Measurements from ENCODE around the gene CACNA2D3.

Gene CACNA2D3

DNA sequence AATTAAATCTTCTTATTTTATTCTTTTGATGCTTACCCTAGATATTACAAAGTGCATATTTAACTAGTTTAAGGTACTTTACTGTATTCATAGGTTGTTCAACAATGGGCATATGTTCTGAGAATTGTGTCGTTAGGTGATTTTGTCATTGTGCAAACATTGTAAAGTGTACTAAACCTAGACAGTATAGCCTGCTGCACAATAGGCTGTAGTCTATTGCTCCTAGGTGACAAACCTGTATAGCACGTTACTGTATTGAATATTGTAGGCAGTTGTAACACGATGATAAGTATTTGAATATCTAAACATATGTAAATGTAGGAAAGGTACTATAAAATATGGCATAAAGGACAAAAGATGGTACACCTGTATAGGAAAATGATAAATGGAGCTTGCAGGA lies 100.7 kb downstream of the CACNA2D3 start:
- no peak for DNase-seq

DNA sequence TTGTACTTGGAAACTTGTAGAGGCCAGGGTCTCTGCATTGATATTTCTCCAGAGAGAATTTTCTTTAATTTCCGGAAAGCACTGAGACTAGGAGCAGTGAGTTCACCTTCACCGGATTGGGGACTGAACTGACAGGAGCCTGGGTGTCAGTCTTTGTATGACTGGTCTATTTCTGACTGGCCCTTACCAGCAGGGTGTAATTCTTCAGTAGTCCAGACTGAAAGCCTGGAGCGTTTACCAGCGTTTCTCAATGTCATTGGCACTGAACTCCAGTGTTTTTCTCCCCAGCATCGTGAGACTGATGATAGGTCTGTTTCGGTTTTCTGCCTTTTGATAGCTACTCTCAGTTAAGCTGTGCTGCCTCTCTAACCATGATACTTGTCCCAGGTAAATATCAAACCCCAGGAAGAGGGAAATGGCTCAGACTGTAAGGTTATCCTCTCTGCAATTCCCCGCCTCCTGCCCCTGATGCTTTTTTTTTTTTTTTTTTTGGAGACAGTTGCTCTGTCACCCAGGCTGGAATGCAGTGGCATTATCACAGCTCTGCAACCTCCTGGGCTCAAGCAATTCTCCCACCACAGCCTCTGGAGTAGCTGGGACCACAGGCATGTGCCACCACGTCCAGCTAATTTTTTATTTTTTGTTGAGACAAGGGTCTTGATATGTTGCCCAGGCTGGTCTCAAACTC lies 103.6 kb downstream of the CACNA2D3 start:
- DNase-seq, result no peak

DNA sequence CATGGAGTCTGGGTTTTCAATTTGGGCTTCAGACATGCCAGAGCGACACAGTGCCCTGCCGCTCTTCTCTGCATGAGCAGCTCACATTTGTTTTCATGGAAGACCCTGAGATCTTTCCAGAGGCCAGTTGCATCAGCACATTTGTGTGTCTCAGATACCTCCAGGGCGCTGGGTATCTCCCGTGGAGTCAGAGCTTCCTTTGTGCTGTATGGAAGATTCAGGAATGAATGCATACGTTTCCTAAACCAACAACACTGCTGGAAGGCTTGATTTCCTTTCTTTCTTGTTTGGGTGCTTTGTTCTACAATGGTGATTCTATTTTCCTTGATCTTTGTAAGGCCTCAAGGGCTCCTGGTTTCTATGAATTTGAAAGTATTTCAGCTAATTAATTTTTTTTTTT lies 106.5 kb downstream of the CACNA2D3 start:
- DNase-seq, result no peak

DNA sequence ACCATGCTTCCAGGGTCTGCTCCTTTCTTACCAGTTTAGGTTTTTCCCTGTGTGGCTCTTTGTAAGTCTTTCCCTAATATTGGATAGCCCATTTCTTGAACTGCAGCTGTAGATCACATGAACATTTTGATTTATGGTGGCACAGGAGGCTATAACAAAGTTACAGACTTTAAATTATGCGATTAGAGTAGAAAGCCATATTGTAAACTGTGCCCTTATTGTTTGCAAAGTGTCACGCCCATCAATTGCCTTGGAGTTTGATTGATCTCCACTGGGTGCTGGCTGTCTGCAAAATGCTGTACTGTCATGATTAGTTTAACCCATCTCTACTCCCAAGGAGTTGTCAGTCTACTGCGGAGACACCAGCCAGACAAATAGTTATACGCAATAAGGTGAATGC lies 110.3 kb downstream of the CACNA2D3 start:
- no peak for DNase-seq

DNA sequence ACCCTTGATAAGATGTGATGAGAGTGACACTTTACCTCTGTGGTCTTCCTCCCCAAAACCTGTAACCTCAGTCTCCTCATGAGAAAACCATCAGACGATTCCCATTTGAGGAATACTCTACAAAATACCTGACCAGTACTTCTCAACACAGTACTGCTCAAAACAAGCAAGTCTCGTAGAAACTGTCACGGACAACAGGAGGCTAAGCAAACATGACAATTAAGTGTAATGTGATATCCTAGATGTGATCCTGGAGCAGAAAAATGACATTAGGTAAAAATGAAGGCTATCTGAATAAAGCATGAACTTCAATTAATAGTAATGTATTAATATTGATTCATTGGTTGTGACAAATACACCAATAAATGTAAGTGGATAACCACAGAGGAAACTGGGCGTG lies 113.6 kb downstream of the CACNA2D3 start:
- no peak for DNase-seq

DNA sequence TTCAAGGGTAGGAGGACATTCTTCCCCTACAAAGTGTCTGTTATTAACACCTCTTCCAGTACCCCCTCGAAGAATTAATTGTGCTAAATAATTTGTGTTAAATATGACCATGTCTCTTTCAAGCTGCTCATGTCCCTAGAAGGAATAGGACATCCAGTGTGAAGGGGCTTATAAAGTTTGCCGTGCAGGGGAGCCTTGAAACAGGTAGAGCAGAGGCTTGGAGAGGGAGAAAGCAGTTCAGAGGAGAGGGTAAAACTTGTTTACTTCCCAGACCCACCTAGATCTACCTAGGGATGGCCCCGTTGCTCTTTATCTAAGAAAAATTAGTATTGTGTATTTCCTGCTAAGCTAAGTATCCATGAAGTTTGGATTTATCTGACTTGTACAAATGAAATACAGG lies 114.8 kb downstream of the CACNA2D3 start:
- no peak for DNase-seq

DNA sequence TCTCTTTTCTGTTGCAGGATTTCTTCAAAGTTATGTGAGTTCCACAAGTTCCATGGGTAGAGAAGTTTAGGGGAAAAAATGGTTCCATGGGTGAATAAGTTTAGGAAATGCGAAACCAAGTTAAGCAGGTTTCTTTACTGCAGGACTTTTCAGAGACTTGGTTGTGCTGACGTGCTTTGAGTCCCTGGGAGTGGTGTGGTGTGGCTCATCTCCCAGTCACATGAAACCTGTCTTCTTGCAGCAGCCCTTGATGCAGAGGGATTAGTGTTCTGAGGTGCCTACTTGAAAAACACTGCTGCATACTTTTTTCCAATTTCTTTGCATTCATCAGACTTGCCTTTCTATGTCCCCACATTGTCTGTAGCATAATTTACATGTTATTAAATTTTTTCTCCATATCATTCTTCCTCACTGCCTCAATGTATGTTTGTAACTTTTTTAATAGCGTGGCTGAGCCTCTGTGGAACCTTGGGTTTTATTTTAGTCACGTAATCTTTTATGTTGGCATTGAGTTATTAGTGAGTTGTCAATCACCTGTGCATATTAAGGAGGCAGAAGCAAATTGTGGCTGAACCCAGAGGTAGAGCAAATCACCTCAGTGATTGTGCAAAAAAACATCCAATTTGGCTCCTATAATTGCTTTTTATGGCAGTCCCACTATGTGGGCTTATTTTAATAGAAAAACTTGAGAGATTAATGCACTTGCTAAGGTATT lies 115.6 kb downstream of the CACNA2D3 start:
- DNase-seq, result no peak

DNA sequence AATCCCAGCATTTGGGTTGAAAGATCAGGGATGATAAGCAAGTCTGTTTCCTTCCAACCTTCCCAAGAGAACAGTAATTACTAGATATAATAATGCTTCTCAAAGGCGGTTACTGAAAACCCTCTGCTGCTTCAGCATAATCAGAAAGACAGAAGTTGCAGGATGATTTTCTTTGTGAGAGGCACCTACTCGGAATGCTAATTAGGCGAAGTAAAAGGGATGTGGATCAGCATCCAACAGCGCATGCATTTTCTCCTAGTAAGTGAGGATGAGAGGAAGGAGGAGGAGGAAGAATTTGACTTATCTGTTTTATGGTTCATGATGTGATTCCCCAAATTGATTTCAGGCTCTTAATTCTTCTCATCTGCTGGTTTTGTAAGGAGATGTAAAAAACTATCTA lies 118.0 kb downstream of the CACNA2D3 start:
- DNase-seq, result no peak

DNA sequence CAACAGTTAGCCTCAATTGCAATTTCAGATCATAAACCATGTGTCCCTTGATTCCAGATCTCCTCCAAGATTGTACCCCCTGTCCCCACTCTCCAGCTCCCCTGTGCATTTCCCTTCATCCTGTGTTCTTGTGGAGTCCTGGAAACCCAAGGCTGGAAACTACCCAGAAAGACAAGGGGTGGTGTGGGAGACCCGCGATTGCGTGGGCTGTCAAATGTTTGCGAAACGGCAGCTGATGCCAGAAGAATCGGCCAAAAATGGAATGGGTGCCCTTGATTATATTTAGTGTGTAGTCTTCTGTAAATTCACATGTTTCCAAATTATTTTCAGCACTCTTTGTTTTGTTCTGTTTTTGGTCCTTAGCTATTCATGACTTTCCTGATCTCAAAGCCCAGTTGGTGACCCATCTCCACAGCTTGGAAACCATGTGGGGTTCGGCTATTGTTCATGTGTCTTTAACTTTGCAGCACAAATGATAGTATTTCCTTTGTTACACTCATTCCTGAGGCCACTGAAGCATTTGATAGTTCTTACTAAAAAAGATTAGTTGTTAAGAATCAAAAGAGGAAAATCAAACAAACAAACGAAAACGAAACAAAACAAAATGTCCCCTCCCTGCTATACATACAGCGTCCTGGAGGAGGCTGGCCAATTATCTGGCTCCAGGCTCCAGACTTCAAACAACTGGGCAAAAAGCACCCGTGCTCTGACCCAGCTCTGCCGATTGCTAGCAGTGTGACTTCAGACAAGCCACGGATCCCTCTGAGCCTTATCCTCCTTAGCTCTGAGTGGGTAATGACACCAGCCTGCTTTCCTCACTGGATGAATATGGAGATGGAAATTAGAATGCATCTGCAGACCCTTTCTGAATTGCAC lies 120.9 kb downstream of the CACNA2D3 start:
- no peak for DNase-seq

DNA sequence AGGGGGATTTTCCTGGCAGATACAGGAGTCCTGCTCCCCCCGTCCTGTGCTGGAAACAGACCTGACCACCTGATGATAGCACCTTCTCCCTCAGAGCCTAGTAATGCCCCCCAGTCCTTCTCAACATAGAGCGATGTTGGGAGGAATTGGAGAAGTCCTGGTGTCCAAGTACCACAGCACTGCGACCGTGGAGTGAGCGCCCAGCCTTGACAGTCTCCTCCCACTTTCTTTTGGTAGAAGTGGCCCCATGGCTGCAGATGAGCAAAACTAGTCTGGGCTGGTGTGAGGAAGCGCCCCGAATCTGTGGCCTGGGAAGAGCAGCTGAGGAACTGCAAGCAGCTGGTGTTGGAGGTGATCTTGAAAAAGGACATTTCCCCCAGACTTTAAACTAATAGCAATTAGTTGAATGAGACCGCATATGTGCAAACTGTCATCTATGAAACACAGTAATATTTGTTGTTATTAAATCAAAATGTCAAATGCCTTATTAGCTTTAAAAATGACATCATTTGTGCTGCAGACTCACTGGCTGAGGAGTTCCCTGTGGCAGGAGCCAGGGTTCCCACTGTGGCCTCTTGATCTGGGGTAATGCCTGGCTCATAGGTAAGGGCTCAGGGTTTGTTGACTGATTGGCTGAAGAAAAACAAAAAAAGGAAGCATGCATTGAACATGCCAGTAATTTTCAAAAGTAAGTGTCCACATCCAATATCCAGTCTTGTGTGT lies 121.8 kb downstream of the CACNA2D3 start:
- DNase-seq, result no peak

DNA sequence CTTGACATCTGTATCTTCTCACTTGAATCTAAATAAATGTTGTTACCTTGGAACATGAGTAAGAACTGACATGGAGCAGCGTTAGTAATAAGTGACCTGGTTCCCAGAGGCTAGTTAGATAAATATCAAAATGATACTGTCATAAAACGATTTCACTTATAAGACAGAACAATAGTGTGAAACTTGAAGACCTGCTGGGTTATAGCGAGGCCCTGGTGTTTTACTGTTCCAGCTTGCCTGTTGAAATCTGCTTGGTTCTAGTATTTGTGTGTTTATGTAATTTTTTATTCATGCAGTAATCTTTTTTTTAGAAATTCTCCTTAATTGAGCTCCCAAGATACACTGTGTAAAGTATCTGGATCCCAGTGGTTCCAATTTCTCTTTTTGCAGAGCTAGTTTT lies 129.4 kb downstream of the CACNA2D3 start:
- no peak for DNase-seq

DNA sequence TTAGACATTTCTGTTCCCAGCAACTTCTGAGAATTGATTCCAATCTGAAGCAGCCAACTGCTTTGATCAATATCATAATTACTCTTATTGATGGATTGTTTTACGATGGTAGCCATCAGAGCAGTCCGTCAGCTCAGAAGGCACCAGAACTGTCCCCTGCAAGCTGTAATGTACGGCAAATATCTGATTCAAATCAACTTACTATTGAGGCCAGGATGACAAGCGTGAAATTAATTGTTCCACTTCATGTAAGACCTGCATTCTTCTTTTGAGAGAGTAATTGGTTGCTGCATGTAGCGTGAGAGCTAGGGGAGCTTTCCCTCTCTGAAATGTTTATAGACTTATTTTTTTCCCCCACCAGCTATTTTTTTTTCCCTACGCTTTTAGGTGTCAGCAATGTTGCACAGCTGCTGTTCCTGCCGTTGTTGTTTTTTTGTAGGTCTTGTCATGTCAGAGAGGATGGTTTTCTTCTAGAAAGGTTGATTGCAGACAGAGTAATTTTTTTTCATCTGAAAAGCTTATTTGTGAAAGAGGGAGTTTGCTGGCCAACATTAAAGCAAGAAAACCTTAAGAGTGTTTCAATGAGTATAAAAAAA lies 134.9 kb downstream of the CACNA2D3 start:
- DNase-seq, result no peak

DNA sequence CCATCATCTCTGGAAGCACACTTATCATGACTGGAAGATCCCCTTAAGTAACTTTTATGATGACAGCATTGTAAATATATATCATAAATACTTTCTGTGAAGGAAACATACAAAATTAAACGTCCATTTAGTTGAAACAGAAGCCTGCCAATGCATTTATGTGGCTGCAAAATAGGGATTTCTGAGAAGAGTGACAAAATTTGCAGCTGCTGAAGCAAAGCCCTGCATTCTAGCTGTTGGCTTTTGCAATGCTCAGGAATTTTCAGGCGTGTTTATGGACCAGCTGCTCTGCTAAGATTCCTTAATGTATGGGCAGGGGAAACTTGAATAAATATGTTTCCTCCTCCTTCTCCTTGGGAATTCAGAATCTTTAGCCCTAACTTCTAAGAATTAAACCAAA lies 137.3 kb downstream of the CACNA2D3 start:
- no peak for DNase-seq

DNA sequence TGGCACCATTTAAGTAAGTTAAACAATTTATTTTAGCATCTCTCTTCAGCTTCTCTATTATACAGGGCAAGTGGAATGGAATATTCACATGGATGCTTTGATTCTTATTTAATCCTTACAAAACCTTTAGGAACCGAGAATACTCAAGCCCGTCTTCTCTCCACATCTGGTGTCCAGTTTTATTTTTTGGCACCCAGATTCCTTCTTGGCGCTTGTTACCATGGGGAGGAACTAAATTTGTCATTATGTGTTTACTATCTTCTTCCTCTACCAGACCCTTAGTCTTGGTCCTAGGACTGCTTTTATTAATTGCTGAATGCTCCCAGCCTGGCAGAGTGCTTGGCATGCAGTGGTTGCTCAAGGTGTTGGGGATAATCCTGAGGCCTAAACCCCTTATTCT lies 138.8 kb downstream of the CACNA2D3 start:
- DNase-seq, result no peak

DNA sequence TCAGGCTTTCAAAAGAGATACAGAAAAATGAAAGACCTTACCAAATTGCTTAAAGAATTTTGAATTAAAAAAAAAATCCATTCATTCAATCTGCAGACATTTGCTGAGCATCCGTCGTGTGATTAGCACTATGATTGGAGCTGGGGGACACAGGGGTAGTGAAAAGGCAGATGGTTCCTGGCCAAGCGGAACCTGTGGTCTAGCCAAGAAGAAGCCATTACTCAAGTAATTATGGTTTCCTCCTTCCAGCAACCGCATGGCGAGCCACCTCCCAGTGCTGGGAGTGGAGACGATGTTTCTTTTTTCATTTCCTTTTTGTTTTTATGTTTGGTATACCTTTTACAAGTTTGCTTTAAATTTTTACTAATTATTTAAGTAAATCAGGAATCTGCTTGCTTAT lies 140.2 kb downstream of the CACNA2D3 start:
- no peak for DNase-seq

DNA sequence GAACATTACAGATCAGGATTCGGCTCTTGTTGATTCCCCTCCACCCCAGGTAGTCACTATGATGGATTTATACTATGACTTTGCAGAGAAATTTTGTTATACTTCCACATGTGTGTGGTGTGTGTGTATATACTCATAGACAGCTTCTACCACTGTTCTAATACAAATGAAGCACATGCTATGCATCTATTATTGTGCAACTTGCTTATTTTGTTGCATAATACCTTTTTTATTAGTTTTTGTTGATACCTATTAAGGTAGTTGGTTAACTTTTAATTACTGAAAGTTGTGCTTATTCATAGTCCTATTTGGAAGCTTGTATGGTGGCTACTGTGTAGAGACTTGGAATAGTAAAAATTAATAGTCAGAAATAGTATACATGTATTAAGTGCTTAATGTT lies 140.6 kb downstream of the CACNA2D3 start:
- no peak for DNase-seq

DNA sequence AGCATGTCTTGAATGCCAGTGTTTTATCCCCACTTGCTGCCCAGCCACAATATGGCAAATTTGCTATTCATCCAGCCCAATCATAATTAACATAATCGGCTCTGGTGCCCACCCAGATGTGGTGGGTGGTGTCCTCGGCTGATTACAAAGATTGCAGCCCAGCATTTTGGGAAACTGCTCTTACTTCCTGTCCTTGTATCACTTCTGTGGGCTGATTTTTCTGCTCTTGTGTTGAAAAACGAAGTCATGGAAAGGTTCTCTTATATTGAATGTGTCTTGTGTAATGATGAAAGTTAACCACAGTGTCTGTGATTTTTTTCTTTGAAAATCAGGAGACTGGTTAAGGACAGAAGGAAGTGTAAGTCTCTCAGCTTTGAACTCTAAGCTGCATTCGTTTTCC lies 141.7 kb downstream of the CACNA2D3 start:
- DNase-seq, result no peak

DNA sequence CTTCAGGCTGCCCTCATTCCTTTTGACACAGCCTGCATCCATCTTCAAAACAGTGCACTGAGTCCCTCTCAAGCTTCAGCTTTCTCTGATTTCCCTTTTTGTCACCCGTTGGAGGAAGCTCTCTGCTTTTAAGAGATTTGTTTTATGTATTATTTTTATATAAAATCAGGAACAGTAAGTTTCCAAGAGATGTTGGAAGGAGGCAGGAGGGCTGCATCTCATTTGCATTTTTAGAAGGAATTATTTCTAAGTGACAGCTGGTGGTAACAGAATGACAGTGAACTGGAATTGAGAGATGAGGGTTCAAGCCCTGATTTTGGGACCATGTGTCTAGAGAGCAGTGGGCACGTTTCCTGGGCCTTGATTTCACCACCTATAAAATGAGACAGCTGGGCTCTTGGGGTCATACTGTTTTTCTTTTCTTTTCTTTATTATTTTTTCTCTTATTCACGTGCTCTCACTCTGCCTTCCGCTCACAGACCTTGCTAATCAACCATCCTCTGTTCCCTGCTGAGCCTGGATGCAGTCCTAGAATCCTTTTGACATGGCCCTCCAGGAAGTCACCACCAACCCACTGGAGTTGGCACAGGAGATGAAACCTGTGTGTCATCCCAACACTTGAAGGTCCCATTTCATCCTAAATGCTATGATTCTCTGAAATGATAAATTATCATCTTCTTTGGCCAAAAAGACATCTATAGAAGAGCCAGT lies 148.6 kb downstream of the CACNA2D3 start:
- no peak for DNase-seq

DNA sequence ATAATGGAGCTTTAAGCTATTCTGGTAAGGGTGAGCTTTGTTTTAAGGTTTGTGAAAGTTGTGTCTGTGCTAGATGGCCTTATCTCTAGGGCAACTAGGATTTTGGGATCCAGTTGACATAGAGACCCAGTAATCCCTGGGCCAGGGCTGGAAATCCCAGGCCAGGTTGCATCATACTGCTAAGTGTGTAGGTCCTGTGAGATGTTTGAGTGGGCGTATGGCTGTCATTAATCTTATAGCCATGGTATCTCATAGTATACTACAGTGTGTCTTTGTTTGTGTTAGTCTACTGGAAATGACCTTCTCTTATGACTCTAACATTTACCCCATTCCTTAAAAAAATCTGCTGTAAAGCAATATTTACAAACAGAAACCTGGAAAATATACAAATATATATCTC lies 151.4 kb downstream of the CACNA2D3 start:
- DNase-seq, result no peak

DNA sequence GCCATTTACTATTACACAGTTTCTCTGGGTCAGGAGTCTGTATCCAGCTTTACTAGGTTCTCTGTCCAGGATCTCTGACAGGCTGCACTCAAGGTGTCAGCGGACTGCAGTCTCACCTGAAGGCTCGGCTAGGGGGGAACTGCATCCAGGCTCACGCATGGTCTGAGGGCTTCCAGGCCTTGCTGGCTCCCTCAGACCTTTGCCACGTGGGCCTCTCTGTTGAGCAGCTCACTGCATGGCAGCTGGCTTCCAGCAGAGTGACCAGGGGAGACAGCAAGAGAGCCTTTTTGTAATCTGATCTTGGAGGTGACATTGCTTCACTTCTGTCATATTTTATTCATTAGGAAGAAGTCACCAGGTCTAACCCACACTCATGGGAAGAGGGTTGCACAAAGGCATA lies 152.3 kb downstream of the CACNA2D3 start:
- DNase-seq, result no peak

DNA sequence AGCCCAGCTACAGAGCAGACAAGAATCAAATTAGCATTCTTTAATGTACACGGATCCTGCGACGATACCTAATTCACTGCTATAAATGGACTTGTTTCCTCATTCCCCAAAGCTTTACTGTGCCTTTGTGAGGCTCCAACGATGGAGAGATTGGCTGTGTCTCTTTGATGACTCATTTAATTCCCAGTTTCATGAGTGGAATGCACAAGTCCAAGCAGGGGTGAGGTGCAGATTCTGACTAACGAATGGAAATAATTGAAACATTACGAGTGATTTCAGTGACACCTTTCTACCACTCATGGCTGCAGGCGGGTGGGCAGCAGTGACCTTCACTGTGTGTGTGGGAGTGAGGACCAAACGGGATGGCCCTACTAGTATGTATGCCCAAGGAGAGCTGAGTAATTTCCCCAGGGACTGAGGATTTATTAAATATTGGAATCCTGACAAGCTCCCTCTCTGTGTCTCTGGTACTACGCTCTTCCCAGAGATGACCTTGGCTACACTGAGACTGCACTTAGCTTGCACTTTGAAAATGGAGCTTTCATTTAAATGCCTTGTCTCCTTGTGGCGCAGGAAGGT lies 156.7 kb downstream of the CACNA2D3 start:
- no peak for DNase-seq

DNA sequence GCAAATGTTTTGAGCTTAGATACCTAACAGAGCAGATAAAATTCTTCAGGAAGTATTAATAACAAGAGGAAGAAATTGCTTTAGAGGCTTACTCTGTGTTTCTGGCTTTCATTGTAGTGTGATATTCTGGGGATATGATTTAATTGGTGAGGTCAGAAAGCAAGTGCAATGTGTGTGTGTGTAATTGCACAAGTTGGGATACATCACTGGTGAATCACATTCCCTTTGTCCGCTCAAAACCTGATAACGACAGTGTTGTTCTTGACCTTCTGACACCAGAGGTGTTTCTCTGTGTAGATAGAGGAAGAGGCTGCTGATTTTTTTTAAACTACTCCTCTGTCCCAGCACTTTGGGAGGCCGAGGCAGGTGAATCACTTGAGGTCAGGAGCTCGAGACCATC lies 161.1 kb downstream of the CACNA2D3 start:
- DNase-seq, result no peak
